ENCODE results near the gene SMYD3. TPM values are rescaled to one million over a fixed set of nuclear protein-coding genes. Genes with fewer than 3 reads are reported as not detected.

The SMYD3 gene
- total RNA-seq, 3 donors from 2014 or later (not counting 1 experiment from before 2014, with no cell fraction given) = 43.6 to 48.0 (median 46.1) TPM

DNA sequence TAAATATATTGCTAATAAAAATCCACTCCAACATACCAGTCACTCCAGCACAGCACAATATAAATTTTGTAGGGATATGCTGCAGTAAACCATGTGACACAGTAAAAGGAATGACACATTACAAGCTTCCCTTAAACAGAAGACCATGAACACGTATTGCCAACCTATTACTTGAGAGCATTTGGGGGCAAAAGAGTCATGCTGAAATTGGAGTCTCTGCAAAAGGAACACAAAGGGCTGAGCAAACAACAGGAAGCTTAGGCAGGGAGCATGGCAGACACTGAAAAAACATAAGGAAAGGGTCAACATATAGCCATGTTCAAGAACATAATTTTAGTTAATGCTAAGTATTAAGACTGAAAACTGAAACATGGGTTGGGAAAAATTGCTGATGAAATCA lies 214.5 kb downstream of the SMYD3 start:
- no peak for ATAC-seq
- no peak for DNase-seq
- Histone ChIP-seq H3K36me3 (ENCODE audit: control insufficient read depth, insufficient read depth, low read length) (no peaks in the 10 kb centered on the region), H3K9me3 (ENCODE audit: control insufficient read depth, insufficient read depth, low read length) (no peaks in the 10 kb centered on the region), H3K4me3 (ENCODE audit: low read length) (no peak overlapping the region), H3K27ac (ENCODE audit: low read length) (no peak overlapping the region), H3K4me1 (ENCODE audit: control insufficient read depth, insufficient read depth, low read length) (no peaks in the 10 kb centered on the region), H3K27me3 (ENCODE audit: control insufficient read depth, insufficient read depth, low read length) (no peaks in the 10 kb centered on the region)
- intact Hi-C loops (cut with micrococcal nuclease) = no loop called here
- H3K27ac Mint-ChIP-seq = no peak overlapping the region
- H3K36me3 Mint-ChIP-seq = no peaks in the 10 kb centered on the region
- H3K9me3 Mint-ChIP-seq = no peaks in the 10 kb centered on the region
- no peak for TF ChIP-seq CTCF (IDR thresholded peaks at IDR 0.05)
- H3K4me1 Mint-ChIP-seq = peaks cover 20 to 42% of the 10 kb centered on the region in 2 donors
- 100% methylated on average over 1 of the region's 1 CpG for WGBS (ENCODE audit: insufficient coverage)
- no peak overlapping the region for H3K4me3 Mint-ChIP-seq
- no peaks in the 10 kb centered on the region for H3K27me3 Mint-ChIP-seq (ENCODE audit: low read depth in 2 of 2)

- Histone ChIP-seq H3K4me3 (ENCODE audit: low read length) (no peak overlapping the region), H3K9me3 (ENCODE audit: control insufficient read depth, insufficient read depth, low read length) (no peaks in the 10 kb centered on the region), H3K36me3 (ENCODE audit: control insufficient read depth, insufficient read depth, low read length) (no peaks in the 10 kb centered on the region), H3K4me1 (ENCODE audit: control insufficient read depth, insufficient read depth, low read length) (no peaks in the 10 kb centered on the region), H3K27ac (ENCODE audit: low read length) (no peak overlapping the region), H3K27me3 (ENCODE audit: control insufficient read depth, insufficient read depth, low read length) (no peaks in the 10 kb centered on the region)
- no peak for ATAC-seq
- H3K9me3 Mint-ChIP-seq = no peaks in the 10 kb centered on the region
- H3K4me1 Mint-ChIP-seq = peaks cover 11 to 31% of the 10 kb centered on the region in 2 donors
- DNase-seq = no peak
- H3K27ac Mint-ChIP-seq = no peak overlapping the region
- intact Hi-C loops (cut with micrococcal nuclease) = no loop called here
- H3K36me3 Mint-ChIP-seq = no peaks in the 10 kb centered on the region
- no peak overlapping the region for H3K4me3 Mint-ChIP-seq
- no peaks in the 10 kb centered on the region for H3K27me3 Mint-ChIP-seq (ENCODE audit: low read depth in 2 of 2)
- no peak for TF ChIP-seq CTCF (IDR thresholded peaks at IDR 0.05)
- WGBS (ENCODE audit: insufficient coverage) = 97% methylated on average over 3 of the region's 4 CpGs
Observed at GRCh38 chr1:246291127-246291526, 216.0 kb downstream of the SMYD3 start.

- ATAC-seq = no peak
- WGBS (ENCODE audit: insufficient coverage) = 56% methylated on average over 7 of the region's 7 CpGs
Observed at GRCh38 chr1:246283771-246284410, 223.2 kb downstream of the SMYD3 start.

More at GRCh38 chr1:246283771-246284410, 223.2 kb downstream of the SMYD3 start:
- Histone ChIP-seq H3K36me3 (ENCODE audit: control insufficient read depth, insufficient read depth, low read length) (peaks cover 2% of the 10 kb centered on the region), H3K27ac (ENCODE audit: low read length) (no peak overlapping the region), H3K4me1 (ENCODE audit: control insufficient read depth, insufficient read depth, low read length) (no peaks in the 10 kb centered on the region), H3K27me3 (ENCODE audit: control insufficient read depth, insufficient read depth, low read length) (no peaks in the 10 kb centered on the region), H3K9me3 (ENCODE audit: control insufficient read depth, insufficient read depth, low read length) (no peaks in the 10 kb centered on the region), H3K4me3 (ENCODE audit: low read length) (no peak overlapping the region)
- Mint-ChIP-seq H3K4me3 (no peak overlapping the region), H3K9me3 (no peaks in the 10 kb centered on the region), H3K27me3 (ENCODE audit: low read depth in 2 of 2) (no peaks in the 10 kb centered on the region), H3K36me3 (no peaks in the 10 kb centered on the region), H3K4me1 (peaks cover 0 to 9% of the 10 kb centered on the region in 2 donors), H3K27ac (no peak overlapping the region)
- TF ChIP-seq CTCF (IDR thresholded peaks at IDR 0.05) = no peak
- no peak for DNase-seq
- intact Hi-C loops (cut with micrococcal nuclease) = no loop called here

Data from natural killer cell (primary cell).